Spleen (tissue), 11 donors: ENCODE data around the gene NADK2. TPM values are rescaled to one million over a fixed set of nuclear protein-coding genes. Genes with fewer than 3 reads are reported as not detected.

Experiments
- DNase-seq: peaks from one replicate; pipeline ENCODE4 v3.0.0-alpha.2; 2020
- H3K27ac ChIP-seq, 8 donors: fragments of 200-600 bp; sonication (generic) in 7 of 8; 1 replicate in 4 of 8; 2 replicates in 4 of 8; pipeline versions ENCODE4 v1.5.0 to v1.8.0; 2016 to 2021; ENCODE audit warnings: inconsistent platforms in 4 of 8, mild to moderate bottlenecking in 4 of 8, moderate library complexity in 1 of 8
- H3K27me3 ChIP-seq, 7 donors: fragments of 200-600 bp; sonication (generic) in 6 of 7; replicated peaks in 1 of 7; 1 replicate in 4 of 7; 2 replicates in 3 of 7; pipeline versions ENCODE4 v1.5.0 to v1.8.0; 2016 to 2021; ENCODE audit warnings: inconsistent platforms in 3 of 7, mild to moderate bottlenecking in 1 of 7
- H3K36me3 ChIP-seq, 6 donors: fragments of 200-600 bp; sonication (generic) in 5 of 6; 1 replicate in 4 of 6; 2 replicates in 2 of 6; pipeline versions ENCODE4 v1.5.0 to v1.8.0; 2016 to 2021; ENCODE audit warnings: inconsistent platforms in 2 of 6
- H3K4me1 ChIP-seq, 6 donors: fragments of 200-600 bp; sonication (generic) in 5 of 6; 1 replicate in 3 of 6; 2 replicates in 3 of 6; pipeline versions ENCODE4 v1.5.0 to v1.8.0; 2016 to 2021; ENCODE audit warnings: inconsistent platforms in 3 of 6
- H3K4me3 ChIP-seq, 8 donors: fragments of 200-600 bp; sonication (generic) in 7 of 8; 1 replicate in 4 of 8; 2 replicates in 4 of 8; pipeline versions ENCODE4 v1.5.0 to v1.8.0; 2016 to 2021; ENCODE audit warnings: inconsistent platforms in 4 of 8, mild to moderate bottlenecking in 4 of 8, moderate library complexity in 2 of 8
- H3K9me3 ChIP-seq, 8 donors: fragments of 200-600 bp; sonication (generic) in 7 of 8; 1 replicate in 4 of 8; 2 replicates in 4 of 8; pipeline versions ENCODE4 v1.5.0 to v1.8.0; 2016 to 2021; ENCODE audit warnings: inconsistent platforms in 4 of 8
- CTCF ChIP-seq, 11 experiments: fragments of 200-600 bp in 7 of 11; fragments of 450-650 bp in 4 of 11; sonication (generic) in 4 of 11; IDR thresholded peaks in 8 of 11; conservative IDR thresholded peaks in 3 of 11; 1 replicate in 7 of 11; 2 replicates in 4 of 11; pipeline versions ENCODE4 v1.4.0 to v1.8.0; 2016 to 2021; ENCODE audit warnings: antibody characterized with exemption in 11 of 11, inconsistent platforms in 4 of 11, mild to moderate bottlenecking in 1 of 11
- POLR2A ChIP-seq, 3 donors: fragments of 450-650 bp; IDR thresholded peaks; one replicate each; pipeline ENCODE4 v1.5.1; 2017; ENCODE audit warnings: antibody characterized with exemption in 3 of 3, mild to moderate bottlenecking in 1 of 3
- POLR2AphosphoS5 ChIP-seq, 3 donors: sonication (generic); formaldehyde crosslinking; IDR thresholded peaks; one replicate each; pipeline ENCODE4 v1.5.1; 2017; ENCODE audit warnings: antibody characterized with exemption in 3 of 3
- WGBS, 5 donors: extraction: QIAGEN DNeasy Blood & Tissue Kit in 3 of 5; methylation state at CpG; one replicate each; pipeline versions ENCODE4 v1.1.5 to v1.1.7; 2013 to 2018; 5-methylcytosine and 5-hydroxymethylcytosine counted together
- intact Hi-C: fragments of 100-400 bp; cut with DNase I; formaldehyde crosslinking; loops from one replicate; pipeline ENCODE4 v1.15.0; 2023; ENCODE audit warnings: low total_unique reads
- polyA plus RNA-seq, 3 donors: library from polyadenylated mRNA; stranded (reverse); fragments of 200-250 nt; gene quantifications; one replicate each; pipeline ENCODE4 v1.2.1, GENCODE V29; 2013
- total RNA-seq, 7 donors: library from RNA; depleted of rRNA in 3 of 7; stranded (reverse); fragments of >200 nt in 3 of 7; fragmentation: NEBNext Ultra II Directional in 4 of 7; extraction: Animal tissue kit (Norgen Biotek cat#: 25700) in 4 of 7; gene quantifications; one replicate each; pipeline versions ENCODE4 v1.1.0 to v1.2.1, GENCODE V29; 2016 to 2021
- donor health status: healthy with polysubstance abuse.
- donor health status: DM: no; HTN: no; CAD: no; lungs with moderate emphysema.
- donor health status: DM: no; HTN: no; CAD: no.
- donor health status: Bipolar disorder and iron deficiency.
- donor health status: healthy.
- donor health status: DM: no; HTN: no; CAD: no.
- donor health status: DM: yes; HTN: yes; CAD: no.

NADK2 gene
- total and polyA plus RNA-seq, 10 donors = 5.3 to 21.8 (median 15.9) TPM

GRCh38 chr5:36158144-36158543, 83.6 kb downstream of the NADK2 start:
- Histone ChIP-seq H3K27me3 (no peaks in the 10 kb centered on the region), H3K36me3 (peaks cover 0 to 97% (median 24%) of the 10 kb centered on the region in 6 donors), H3K27ac (peak overlapping the region in 2 of 8 donors; percentile 16 to 17), H3K4me1 (peaks cover 5 to 54% (median 32%) of the 10 kb centered on the region in 6 donors), H3K9me3 (no peaks in the 10 kb centered on the region), H3K4me3 (no peak overlapping the region)
- no peak for DNase-seq
- 42 to 62% (median 51%) methylated on average over 2 of the region's 2 CpGs for WGBS, 5 donors
- no peak for TF ChIP-seq CTCF (IDR thresholded peaks at IDR 0.05 in 8 of 11, conservative IDR thresholded peaks at IDR 0.05 in 3 of 11)
- no peak for TF ChIP-seq POLR2AphosphoS5 (IDR thresholded peaks at IDR 0.05)
- TF ChIP-seq POLR2A (IDR thresholded peaks at IDR 0.05) = no peak
- intact Hi-C loops = loop anchor here (10.0 kb wide), 1 partner anchor 77 kb away; no protein-coding TSS in a partner anchor

GRCh38 chr5:36156619-36157018, 85.1 kb downstream of the NADK2 start:
- no peak overlapping the region for H3K27ac ChIP-seq
- no peak for TF ChIP-seq CTCF (IDR thresholded peaks at IDR 0.05 in 8 of 11, conservative IDR thresholded peaks at IDR 0.05 in 3 of 11)
- TF ChIP-seq POLR2A (IDR thresholded peaks at IDR 0.05) = no peak
- no peak for TF ChIP-seq POLR2AphosphoS5 (IDR thresholded peaks at IDR 0.05)
- no peak overlapping the region for H3K4me3 ChIP-seq
- no peak for DNase-seq
- H3K9me3 ChIP-seq = no peaks in the 10 kb centered on the region
- peaks cover 10 to 66% (median 41%) of the 10 kb centered on the region in 6 donors for H3K4me1 ChIP-seq
- H3K36me3 ChIP-seq = peaks cover 0 to 82% (median 15%) of the 10 kb centered on the region in 6 donors
- no peaks in the 10 kb centered on the region for H3K27me3 ChIP-seq
- 58 to 77% (median 72%) methylated on average over 1 of the region's 1 CpG for WGBS, 5 donors
- intact Hi-C loops = loop anchor here (10.0 kb wide), 1 partner anchor 78 kb away; no protein-coding TSS in a partner anchor

- no peak for TF ChIP-seq CTCF (IDR thresholded peaks at IDR 0.05 in 8 of 11, conservative IDR thresholded peaks at IDR 0.05 in 3 of 11)
- no peak for TF ChIP-seq POLR2AphosphoS5 (IDR thresholded peaks at IDR 0.05)
- no peak for TF ChIP-seq POLR2A (IDR thresholded peaks at IDR 0.05)
- Histone ChIP-seq H3K4me3 (no peak overlapping the region), H3K27me3 (no peaks in the 10 kb centered on the region), H3K27ac (no peak overlapping the region), H3K4me1 (peaks cover 10 to 67% (median 42%) of the 10 kb centered on the region in 6 donors), H3K36me3 (peaks cover 0 to 78% (median 14%) of the 10 kb centered on the region in 6 donors), H3K9me3 (no peaks in the 10 kb centered on the region)
- DNase-seq = no peak
- 79 to 91% (median 83%) methylated on average over 4 of the region's 4 CpGs for WGBS, 5 donors
- intact Hi-C loops = loop anchor here (10.0 kb wide), 1 partner anchor 79 kb away; no protein-coding TSS in a partner anchor
Measured at GRCh38 chr5:36156121-36156601, 85.6 kb downstream of the NADK2 start.

GRCh38 chr5:36155291-36155690, 86.4 kb downstream of the NADK2 start:
- no peak for DNase-seq
- Histone ChIP-seq H3K4me3 (no peak overlapping the region), H3K27ac (no peak overlapping the region), H3K36me3 (peaks cover 0 to 69% (median 14%) of the 10 kb centered on the region in 6 donors), H3K9me3 (no peaks in the 10 kb centered on the region), H3K27me3 (no peaks in the 10 kb centered on the region), H3K4me1 (peaks cover 16 to 76% (median 49%) of the 10 kb centered on the region in 6 donors)
- intact Hi-C loops = loop anchor here (10.0 kb wide), 1 partner anchor 80 kb away; no protein-coding TSS in a partner anchor
- TF ChIP-seq CTCF (IDR thresholded peaks at IDR 0.05 in 8 of 11, conservative IDR thresholded peaks at IDR 0.05 in 3 of 11) = no peak
- TF ChIP-seq POLR2A (IDR thresholded peaks at IDR 0.05) = no peak
- TF ChIP-seq POLR2AphosphoS5 (IDR thresholded peaks at IDR 0.05) = no peak
- WGBS, 5 donors = 86 to 94% (median 91%) methylated on average over 7 of the region's 7 CpGs
